Fibroblast of skin of scalp (primary cell): ENCODE measurements around the gene IFRD2.
"Not testable (repeated sequence)": the region's sequence is repeated elsewhere in the genome, so short reads cannot be mapped to it uniquely, and the experiment has no call there.

Source experiments
- DNase-seq: peaks from one replicate; pipeline ENCODE4 v3.0.0-alpha.2; 2013

IFRD2 gene

GRCh38 chr3:50245831-50246516 lies 46.3 kb downstream of the IFRD2 start:
- DNase-seq = peak; percentile 93

- DNase-seq = no peak
Measured at GRCh38 chr3:50245251-50245745, 46.9 kb downstream of the IFRD2 start.

- not testable (repeated sequence) for DNase-seq
Measured at GRCh38 chr3:50244813-50245212, 47.4 kb downstream of the IFRD2 start.

GRCh38 chr3:50243543-50243895 lies 48.7 kb downstream of the IFRD2 start:
- DNase-seq = no peak

- peak; percentile 37 for DNase-seq
Measured at GRCh38 chr3:50242851-50243542, 49.2 kb downstream of the IFRD2 start.

GRCh38 chr3:50242381-50242770 lies 49.9 kb downstream of the IFRD2 start:
- DNase-seq = no peak

- no peak for DNase-seq
Measured at GRCh38 chr3:50241713-50242380, 50.4 kb downstream of the IFRD2 start.

GRCh38 chr3:50241163-50241562 lies 51.1 kb downstream of the IFRD2 start:
- DNase-seq = no peak

- no peak for DNase-seq
Measured at GRCh38 chr3:50239649-50240048, 52.6 kb downstream of the IFRD2 start.

GRCh38 chr3:50238549-50239026 lies 53.6 kb downstream of the IFRD2 start:
- DNase-seq = peak; percentile 29

- peak; percentile 87 for DNase-seq
Measured at GRCh38 chr3:50237754-50238548, 54.3 kb downstream of the IFRD2 start.
